H9 (cell line): ENCODE data around the gene JPT2. TPM values are rescaled to one million over a fixed set of nuclear protein-coding genes. Genes with fewer than 3 reads are reported as not detected.
A peak's percentile ranks its signal among the peaks of the same experiment; 100 is the strongest.

Experiments
- DNase-seq: peaks from one replicate; pipeline ENCODE4 v3.0.0-alpha.2; 2017
- H2AFZ ChIP-seq: one replicate; pipeline ENCODE4 v1.6.1; 2013; ENCODE audit warnings: mild to moderate bottlenecking, low read length, control low read depth, moderate library complexity
- H2AK5ac ChIP-seq: 2 replicates; pipeline ENCODE4 v1.6.1; 2013; ENCODE audit warnings: low read length, control low read depth, mixed read lengths; ENCODE audit not compliant: insufficient read length
- H2BK120ac ChIP-seq: one replicate; pipeline ENCODE4 v1.6.1; 2013; ENCODE audit warnings: low read depth, mild to moderate bottlenecking, low read length, control low read depth, inconsistent platforms; ENCODE audit not compliant: poor library complexity, severe bottlenecking
- H2BK12ac ChIP-seq: 2 replicates; pipeline ENCODE4 v1.6.1; 2013; ENCODE audit warnings: low read length, control low read depth, mixed read lengths, low read depth; ENCODE audit not compliant: insufficient read length
- H2BK15ac ChIP-seq: 2 replicates; pipeline ENCODE4 v1.6.1; 2013; ENCODE audit warnings: low read depth, low read length, control low read depth
- H2BK20ac ChIP-seq: one replicate; pipeline ENCODE4 v1.6.1; 2013; ENCODE audit warnings: low read depth, mild to moderate bottlenecking, low read length, control low read depth, inconsistent platforms; ENCODE audit not compliant: poor library complexity, severe bottlenecking
- H2BK5ac ChIP-seq: 2 replicates; pipeline ENCODE4 v1.6.1; 2013; ENCODE audit warnings: low read length, control low read depth, mixed read lengths; ENCODE audit not compliant: insufficient read length
- H3K14ac ChIP-seq: 2 replicates; pipeline ENCODE4 v1.6.1; 2013; ENCODE audit warnings: low read length, control low read depth; ENCODE audit not compliant: insufficient read depth
- H3K18ac ChIP-seq: 2 replicates; pipeline ENCODE4 v1.6.1; 2013; ENCODE audit warnings: low read depth, mild to moderate bottlenecking, mixed read lengths, low read length, control low read depth; ENCODE audit not compliant: insufficient read length
- H3K23ac ChIP-seq: 2 replicates; pipeline ENCODE4 v1.6.1; 2013; ENCODE audit warnings: low read length, control low read depth, mixed read lengths, low read depth; ENCODE audit not compliant: insufficient read length
- H3K23me2 ChIP-seq: 2 replicates; pipeline ENCODE4 v1.6.1; 2013; ENCODE audit warnings: low read depth, mild to moderate bottlenecking, mixed read lengths, low read length, control low read depth; ENCODE audit not compliant: insufficient read length, poor library complexity, severe bottlenecking
- H3K27ac ChIP-seq: 2 replicates; pipeline ENCODE4 v1.5.1; 2013; ENCODE audit warnings: low read length, control low read depth, mixed read lengths, low read depth; ENCODE audit not compliant: insufficient read length
- H3K27me3 ChIP-seq: 2 replicates; pipeline ENCODE4 v1.6.1; 2013; ENCODE audit warnings: low read length, control low read depth, inconsistent platforms; ENCODE audit not compliant: insufficient read depth
- H3K4ac ChIP-seq: 2 replicates; pipeline ENCODE4 v1.6.1; 2013; ENCODE audit warnings: low read depth, mild to moderate bottlenecking, control low read depth, inconsistent platforms, low read length, moderate library complexity
- H3K4me1 ChIP-seq: 2 replicates; pipeline ENCODE4 v1.6.1; 2013; ENCODE audit warnings: low read length, control low read depth, inconsistent platforms; ENCODE audit not compliant: insufficient read depth
- H3K4me2 ChIP-seq: 2 replicates; pipeline ENCODE4 v1.6.1; 2013; ENCODE audit warnings: low read length, control low read depth, mixed read lengths; ENCODE audit not compliant: insufficient read length, insufficient read depth
- H3K56ac ChIP-seq: 2 replicates; pipeline ENCODE4 v1.6.1; 2013; ENCODE audit warnings: low read depth, mild to moderate bottlenecking, mixed read lengths, low read length, control low read depth; ENCODE audit not compliant: insufficient read length
- H3K79me1 ChIP-seq: 2 replicates; pipeline ENCODE4 v1.6.1; 2013; ENCODE audit warnings: low read depth, mild to moderate bottlenecking, moderate library complexity, low read length, control low read depth, inconsistent platforms; ENCODE audit not compliant: insufficient read depth, poor library complexity, severe bottlenecking
- H3K79me2 ChIP-seq: 2 replicates; pipeline ENCODE4 v1.6.1; 2013; ENCODE audit warnings: low read length, control low read depth, inconsistent platforms; ENCODE audit not compliant: insufficient read depth
- H3K9ac ChIP-seq: 2 replicates; pipeline ENCODE4 v1.6.1; 2013; ENCODE audit warnings: low read length, control low read depth, mixed read lengths; ENCODE audit not compliant: insufficient read length; ENCODE audit errors: extremely low read depth
- H3K9me3 ChIP-seq: one replicate; pipeline ENCODE4 v1.6.1; 2013; ENCODE audit warnings: low read depth, low read length, inconsistent platforms; ENCODE audit not compliant: control insufficient read depth
- H3T11ph ChIP-seq: one replicate; pipeline ENCODE4 v1.6.1; 2013; ENCODE audit warnings: mild to moderate bottlenecking, low read length, control low read depth, inconsistent platforms
- H4K20me1 ChIP-seq: one replicate; pipeline ENCODE4 v1.6.1; 2013; ENCODE audit not compliant: control insufficient read depth, insufficient read length, insufficient read depth
- H4K5ac ChIP-seq: 2 replicates; pipeline ENCODE4 v1.6.1; 2013; ENCODE audit warnings: low read depth, mild to moderate bottlenecking, mixed read lengths, low read length, control low read depth; ENCODE audit not compliant: insufficient read length
- H4K8ac ChIP-seq: replicated peaks from 2 replicates; pipeline ENCODE4 v1.6.1; 2013; ENCODE audit warnings: low read length, control low read depth, mixed read lengths, low read depth; ENCODE audit not compliant: insufficient read length
- H4K91ac ChIP-seq: 2 replicates; pipeline ENCODE4 v1.6.1; 2013; ENCODE audit warnings: low read depth, mild to moderate bottlenecking, moderate library complexity, mixed read lengths, low read length, control low read depth; ENCODE audit not compliant: insufficient read length
- H3K27ac Mint-ChIP-seq, 3 experiments: 2 replicates in 2 of 3; 3 replicates in 1 of 3; pipeline ENCODE4 v1.8.0; 2020 to 2021; ENCODE audit warnings: mixed read lengths in 3 of 3, mild to moderate bottlenecking in 1 of 3, moderate library complexity in 1 of 3
- H3K27me3 Mint-ChIP-seq: 2 replicates; pipeline ENCODE4 v1.8.0; 2021; ENCODE audit warnings: low read depth, mild to moderate bottlenecking, moderate library complexity, mixed read lengths
- H3K36me3 Mint-ChIP-seq, 3 experiments: 2 replicates in 2 of 3; 3 replicates in 1 of 3; pipeline ENCODE4 v1.8.0; 2020 to 2021; ENCODE audit warnings: low read depth in 3 of 3, mixed read lengths in 3 of 3; ENCODE audit not compliant: insufficient read depth in 1 of 3
- H3K4me1 Mint-ChIP-seq, 2 experiments: 2 replicates each; pipeline ENCODE4 v1.8.0; 2020; ENCODE audit warnings: mixed read lengths in 2 of 2
- H3K4me3 Mint-ChIP-seq, 2 experiments: 2 replicates in 1 of 2; 3 replicates in 1 of 2; pipeline ENCODE4 v1.8.0; 2020 to 2021; ENCODE audit warnings: mild to moderate bottlenecking in 2 of 2, mixed read lengths in 2 of 2, moderate library complexity in 1 of 2
- H3K9me3 Mint-ChIP-seq, 2 experiments: 2 replicates in 1 of 2; 3 replicates in 1 of 2; pipeline ENCODE4 v1.8.0; 2020; ENCODE audit warnings: mild to moderate bottlenecking in 2 of 2, mixed read lengths in 2 of 2, moderate library complexity in 1 of 2
- WGBS: extraction: QIAGEN DNeasy Blood & Tissue Kit; methylation state at CpG from one replicate; pipeline ENCODE4 v1.1.7; 2013; ENCODE audit warnings: missing lambda C conversion rate, low lambda C conversion rate, mixed read lengths; ENCODE audit not compliant: insufficient read length; ENCODE audit errors: extremely low coverage; 5-methylcytosine and 5-hydroxymethylcytosine counted together
- total RNA-seq: library from RNA; stranded (reverse); gene quantifications from 2 replicates; pipeline ENCODE4 v1.2.1, GENCODE V29; 2021
- TF ChIP-seq, protein P1 (sequence below): fragments of 200-600 bp; sonication (generic); conservative IDR thresholded peaks from 3 replicates; pipeline ENCODE4 v1.8.0; 2021; ENCODE audit warnings: antibody characterized with exemption, mild to moderate bottlenecking

JPT2 gene
- total RNA-seq, 1 experiment from 2014 or later, result 206 TPM

GRCh38 chr16:1651094-1651973, 26.7 kb upstream of the JPT2 start:
- Histone ChIP-seq H4K5ac (no peak overlapping the region), H2AK5ac (no peak overlapping the region), H3K4ac (no peak overlapping the region), H4K91ac (no peak overlapping the region), H3K9me3 (no peaks in the 10 kb centered on the region), H2BK12ac (no peak overlapping the region), H3K18ac (no peak overlapping the region), H3K79me2 (0 out of 2 replicates have a peak, but pooled peaks cover 2% of the 10 kb centered on the region), H3K27me3 (no peaks in the 10 kb centered on the region), H3K14ac (no peak overlapping the region), H3K79me1 (no peaks in the 10 kb centered on the region), H2BK120ac (no peak overlapping the region), H3K56ac (no peak overlapping the region), H3K23ac (no peak overlapping the region), H4K8ac (no peak overlapping the region), H3K23me2 (peaks cover 4% of the 10 kb centered on the region), H3K27ac (no peak overlapping the region), H3K4me1 (no peaks in the 10 kb centered on the region), H2BK15ac (no peak overlapping the region), H2BK20ac (no peak overlapping the region), H3K4me2 (no peak overlapping the region), H3K9ac (no peak overlapping the region), H4K20me1 (no peaks in the 10 kb centered on the region), H3T11ph (no peak overlapping the region), H2AFZ (no peak overlapping the region), H2BK5ac (no peak overlapping the region)
- TF ChIP-seq, protein P1, sequence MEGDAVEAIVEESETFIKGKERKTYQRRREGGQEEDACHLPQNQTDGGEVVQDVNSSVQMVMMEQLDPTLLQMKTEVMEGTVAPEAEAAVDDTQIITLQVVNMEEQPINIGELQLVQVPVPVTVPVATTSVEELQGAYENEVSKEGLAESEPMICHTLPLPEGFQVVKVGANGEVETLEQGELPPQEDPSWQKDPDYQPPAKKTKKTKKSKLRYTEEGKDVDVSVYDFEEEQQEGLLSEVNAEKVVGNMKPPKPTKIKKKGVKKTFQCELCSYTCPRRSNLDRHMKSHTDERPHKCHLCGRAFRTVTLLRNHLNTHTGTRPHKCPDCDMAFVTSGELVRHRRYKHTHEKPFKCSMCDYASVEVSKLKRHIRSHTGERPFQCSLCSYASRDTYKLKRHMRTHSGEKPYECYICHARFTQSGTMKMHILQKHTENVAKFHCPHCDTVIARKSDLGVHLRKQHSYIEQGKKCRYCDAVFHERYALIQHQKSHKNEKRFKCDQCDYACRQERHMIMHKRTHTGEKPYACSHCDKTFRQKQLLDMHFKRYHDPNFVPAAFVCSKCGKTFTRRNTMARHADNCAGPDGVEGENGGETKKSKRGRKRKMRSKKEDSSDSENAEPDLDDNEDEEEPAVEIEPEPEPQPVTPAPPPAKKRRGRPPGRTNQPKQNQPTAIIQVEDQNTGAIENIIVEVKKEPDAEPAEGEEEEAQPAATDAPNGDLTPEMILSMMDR, result no peak
- Mint-ChIP-seq H3K27me3 (no peaks in the 10 kb centered on the region), H3K9me3 (no peaks in the 10 kb centered on the region), H3K36me3 (peaks cover 28 to 62% (median 60%) of the 10 kb centered on the region in 3 experiments), H3K4me3 (no peak overlapping the region; a peak in 1 of 5 replicates), H3K4me1 (peaks cover 0 to 5% of the 10 kb centered on the region in 2 experiments; a peak in 2 of 4 replicates), H3K27ac (peak overlapping the region in 2 of 3 experiments; percentile 36 to 76; a peak in 3 of 7 replicates)
- WGBS, result no CpG with 5 or more reads among the region's 12 CpGs
- no peak for DNase-seq
